Gastrocnemius medialis (tissue), 4 donors: ENCODE measurements around the gene TXK.

ENCODE experiments used
- POLR2A ChIP-seq, 2 donors: fragments of 450-650 bp; IDR thresholded peaks; one replicate each; pipeline ENCODE4 v1.6.1; 2017; ENCODE audit warnings: antibody characterized with exemption in 2 of 2, mild to moderate bottlenecking in 2 of 2, moderate library complexity in 2 of 2
- TF ChIP-seq, protein P1 (sequence below), 5 experiments: fragments of 450-650 bp in 3 of 5; fragments of 200-600 bp in 2 of 5; sonication (generic) in 2 of 5; IDR thresholded peaks in 4 of 5; conservative IDR thresholded peaks in 1 of 5; 1 replicate in 4 of 5; 2 replicates in 1 of 5; pipeline ENCODE4 v1.5.1; 2016 to 2019; ENCODE audit warnings: antibody characterized with exemption in 5 of 5, mild to moderate bottlenecking in 3 of 5, moderate library complexity in 3 of 5

DNA sequence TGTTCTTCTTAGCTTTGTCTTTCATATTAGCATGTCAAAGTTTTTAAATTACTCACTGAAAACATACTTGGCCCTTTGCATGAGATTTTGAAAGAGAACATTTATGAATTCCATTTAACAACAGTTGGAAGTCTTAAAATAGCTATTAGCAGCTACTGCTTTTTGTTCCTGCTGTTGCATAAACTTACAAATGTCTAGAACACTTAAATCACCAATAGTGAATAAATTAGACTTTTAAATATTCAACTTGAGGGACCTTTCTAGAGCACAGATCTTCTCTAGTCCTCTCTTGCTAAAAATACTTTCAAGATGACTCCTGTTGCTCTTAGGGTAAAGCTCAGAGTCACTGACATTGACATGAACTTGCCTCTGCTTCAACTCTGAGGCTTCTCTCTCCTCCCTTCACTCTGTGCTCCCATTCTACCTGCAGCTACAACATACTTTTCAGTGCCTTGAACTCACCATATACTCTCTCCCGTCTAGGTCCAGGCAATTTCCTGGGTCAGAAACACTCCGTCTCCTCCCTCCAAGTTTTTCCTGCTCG, 15.8 kb upstream of the TXK start:
- no peak for TF ChIP-seq POLR2A (IDR thresholded peaks at IDR 0.05)
- TF ChIP-seq, protein P1, sequence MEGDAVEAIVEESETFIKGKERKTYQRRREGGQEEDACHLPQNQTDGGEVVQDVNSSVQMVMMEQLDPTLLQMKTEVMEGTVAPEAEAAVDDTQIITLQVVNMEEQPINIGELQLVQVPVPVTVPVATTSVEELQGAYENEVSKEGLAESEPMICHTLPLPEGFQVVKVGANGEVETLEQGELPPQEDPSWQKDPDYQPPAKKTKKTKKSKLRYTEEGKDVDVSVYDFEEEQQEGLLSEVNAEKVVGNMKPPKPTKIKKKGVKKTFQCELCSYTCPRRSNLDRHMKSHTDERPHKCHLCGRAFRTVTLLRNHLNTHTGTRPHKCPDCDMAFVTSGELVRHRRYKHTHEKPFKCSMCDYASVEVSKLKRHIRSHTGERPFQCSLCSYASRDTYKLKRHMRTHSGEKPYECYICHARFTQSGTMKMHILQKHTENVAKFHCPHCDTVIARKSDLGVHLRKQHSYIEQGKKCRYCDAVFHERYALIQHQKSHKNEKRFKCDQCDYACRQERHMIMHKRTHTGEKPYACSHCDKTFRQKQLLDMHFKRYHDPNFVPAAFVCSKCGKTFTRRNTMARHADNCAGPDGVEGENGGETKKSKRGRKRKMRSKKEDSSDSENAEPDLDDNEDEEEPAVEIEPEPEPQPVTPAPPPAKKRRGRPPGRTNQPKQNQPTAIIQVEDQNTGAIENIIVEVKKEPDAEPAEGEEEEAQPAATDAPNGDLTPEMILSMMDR (IDR thresholded peaks at IDR 0.05 in 4 of 5, conservative IDR thresholded peaks at IDR 0.05 in 1 of 5) = no peak
